Measurements from ENCODE around the gene LIMS2.

The LIMS2 gene

DNA sequence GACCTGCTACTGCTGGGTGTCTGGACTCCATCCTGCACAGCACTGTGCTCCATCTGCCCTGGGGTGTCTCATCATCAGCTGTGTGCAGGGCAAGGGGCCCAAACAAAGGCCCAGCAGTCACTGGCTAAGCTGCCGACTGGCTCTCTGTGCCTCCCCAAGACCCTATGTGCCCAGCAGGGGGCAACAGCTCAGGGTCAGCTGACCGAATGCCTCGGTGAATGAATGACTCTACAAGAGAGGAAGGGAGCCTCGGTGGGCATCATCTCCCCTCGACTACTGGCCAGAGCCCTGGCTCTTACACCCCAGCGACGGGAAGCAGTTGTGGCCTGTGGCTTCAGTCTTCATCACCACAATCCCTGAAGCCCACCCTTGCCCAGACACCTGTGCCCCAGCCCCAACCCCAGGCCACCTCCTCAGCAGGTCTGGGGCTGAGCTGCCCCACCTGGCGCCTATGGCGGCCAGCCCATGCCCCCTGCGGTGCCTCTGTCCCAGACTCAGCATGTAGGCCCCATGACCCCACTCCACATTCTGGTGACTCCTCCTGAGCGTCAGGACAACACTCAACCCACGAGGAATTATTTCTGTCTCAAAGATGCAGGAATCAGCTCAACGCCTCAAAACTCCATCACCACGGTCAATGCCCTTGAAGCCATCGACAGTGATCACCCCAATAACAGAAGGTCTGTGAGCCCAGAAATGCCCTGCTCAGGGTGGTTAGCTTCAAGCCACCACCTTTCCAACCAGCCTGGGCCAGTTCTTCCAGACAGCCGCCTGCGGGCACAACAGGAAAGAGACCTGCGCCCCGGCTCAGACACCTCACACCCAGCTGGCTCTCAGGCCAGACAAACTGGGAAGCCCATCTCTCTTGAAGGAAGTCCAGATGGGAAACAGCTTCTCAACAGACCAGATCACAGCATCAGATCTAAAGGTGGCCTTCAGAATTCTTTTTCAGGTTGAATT lies 31.0 kb downstream of the LIMS2 start:
- DNase-seq = no peak

DNA sequence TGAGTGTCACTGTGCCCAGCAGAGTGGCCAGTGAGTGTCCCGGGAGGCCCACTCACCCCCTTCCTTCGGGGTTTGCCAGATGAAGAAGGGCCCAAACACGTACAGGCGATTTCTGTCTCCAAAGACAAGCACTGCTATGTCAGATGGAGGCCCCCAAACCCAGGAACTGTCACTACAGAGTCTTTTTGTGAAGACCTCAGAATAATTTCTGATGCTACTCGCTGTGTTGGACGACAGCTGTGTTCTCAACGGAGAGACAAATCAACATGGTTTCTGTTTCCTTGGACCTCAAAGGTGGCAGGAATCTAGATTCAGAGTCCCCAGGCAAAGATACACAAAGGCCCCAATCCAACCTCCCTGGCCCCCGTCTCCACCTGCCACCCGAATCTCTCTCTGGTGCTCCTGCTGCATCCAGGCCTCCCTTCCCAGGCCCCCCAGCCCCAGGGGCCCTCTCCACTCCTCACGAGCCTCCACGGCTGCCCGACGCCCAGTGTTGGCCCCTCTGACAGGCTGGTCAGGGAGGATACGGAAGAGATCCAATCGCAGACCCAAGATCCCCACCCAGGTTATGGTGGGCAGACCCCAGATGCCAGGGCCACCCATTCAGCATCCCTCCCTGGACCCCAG lies 31.8 kb downstream of the LIMS2 start:
- no peak for DNase-seq

DNA sequence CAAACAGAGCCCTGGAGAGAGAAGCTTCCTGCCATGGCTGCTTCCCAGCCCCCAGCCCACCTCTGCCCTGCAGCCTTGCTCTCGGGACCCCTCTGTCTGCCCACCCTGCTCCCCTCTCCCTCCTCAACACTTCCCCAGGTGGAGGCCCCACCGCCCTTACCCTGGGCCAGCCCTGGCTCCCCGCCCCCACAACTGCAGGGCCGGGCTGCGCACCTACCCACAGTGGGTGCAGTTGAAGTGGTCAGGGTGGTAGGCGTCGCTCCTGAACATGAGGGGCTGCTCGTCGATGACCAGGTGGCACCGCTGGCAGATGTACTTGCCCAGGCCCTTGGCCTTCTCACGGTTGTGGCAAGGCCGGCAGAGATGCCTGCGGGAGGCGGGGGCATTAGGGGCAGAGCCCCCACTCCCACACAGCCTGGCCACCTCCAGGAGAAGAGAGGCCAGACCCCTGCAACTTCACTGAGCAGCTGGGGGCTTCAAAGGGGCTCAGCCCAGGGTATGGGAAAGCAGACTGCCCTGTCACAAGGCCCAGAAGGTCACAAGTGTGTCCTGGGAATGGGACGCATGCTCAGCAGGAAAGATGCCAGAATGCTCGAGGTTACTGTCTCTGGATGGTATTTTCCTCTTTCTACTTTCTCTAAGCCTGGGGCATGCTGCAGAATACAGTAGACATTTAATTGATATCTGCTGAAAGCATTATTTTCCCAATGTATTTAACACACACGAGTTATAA lies 32.5 kb downstream of the LIMS2 start:
- no peak for DNase-seq

DNA sequence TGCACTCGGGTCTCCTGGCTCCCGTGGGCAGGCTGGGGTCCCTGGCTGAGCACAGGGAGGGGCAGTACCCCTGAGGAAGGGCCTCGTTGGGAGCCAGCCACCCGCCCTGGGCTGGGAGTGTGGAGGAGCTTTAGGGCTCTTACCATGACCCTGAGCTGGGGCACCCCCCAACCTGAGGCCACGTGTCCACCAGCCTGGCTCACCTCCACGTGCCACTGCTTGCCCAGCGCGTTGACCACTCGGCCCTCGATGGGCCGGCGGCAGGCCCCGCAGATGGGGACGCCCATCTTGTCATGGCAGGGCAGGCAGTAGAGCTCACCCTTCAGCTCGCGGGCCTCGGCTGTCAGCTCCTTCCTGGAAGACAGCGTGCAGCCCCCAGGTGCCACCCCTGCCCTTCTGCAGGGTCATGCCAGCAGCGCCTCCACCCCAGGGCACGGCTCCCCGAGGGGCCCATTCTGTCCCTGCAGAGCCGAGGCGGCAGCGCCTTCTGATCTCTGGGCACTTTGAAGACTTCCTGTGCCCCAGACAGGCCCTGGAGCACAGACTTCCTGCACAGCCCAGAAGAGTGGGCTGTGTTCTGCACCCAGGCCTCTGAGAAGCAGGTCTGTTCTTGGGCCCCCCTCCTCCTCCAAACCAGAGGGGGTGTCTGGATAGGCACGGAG lies 33.4 kb downstream of the LIMS2 start:
- no peak for DNase-seq

DNA sequence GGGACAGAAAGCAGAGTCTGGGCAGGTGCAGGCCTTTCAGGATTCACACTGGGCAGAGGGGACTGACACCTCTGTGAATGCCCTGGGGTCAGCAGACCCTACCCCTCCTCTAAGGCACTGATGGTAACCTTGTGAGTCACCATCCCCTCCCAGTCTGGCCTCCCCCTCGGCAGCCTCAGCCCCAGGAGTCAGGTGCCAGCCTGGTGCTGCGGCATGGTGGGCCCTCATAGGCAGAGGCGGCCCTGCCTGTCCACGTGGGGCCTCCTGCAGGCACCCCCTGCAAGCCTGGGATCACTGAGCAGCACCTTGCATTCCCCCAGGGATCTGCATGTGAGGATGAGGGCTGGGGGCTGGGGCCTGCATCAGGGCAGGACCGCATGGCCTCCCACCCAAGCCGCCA lies 34.2 kb downstream of the LIMS2 start:
- DNase-seq = no peak

DNA sequence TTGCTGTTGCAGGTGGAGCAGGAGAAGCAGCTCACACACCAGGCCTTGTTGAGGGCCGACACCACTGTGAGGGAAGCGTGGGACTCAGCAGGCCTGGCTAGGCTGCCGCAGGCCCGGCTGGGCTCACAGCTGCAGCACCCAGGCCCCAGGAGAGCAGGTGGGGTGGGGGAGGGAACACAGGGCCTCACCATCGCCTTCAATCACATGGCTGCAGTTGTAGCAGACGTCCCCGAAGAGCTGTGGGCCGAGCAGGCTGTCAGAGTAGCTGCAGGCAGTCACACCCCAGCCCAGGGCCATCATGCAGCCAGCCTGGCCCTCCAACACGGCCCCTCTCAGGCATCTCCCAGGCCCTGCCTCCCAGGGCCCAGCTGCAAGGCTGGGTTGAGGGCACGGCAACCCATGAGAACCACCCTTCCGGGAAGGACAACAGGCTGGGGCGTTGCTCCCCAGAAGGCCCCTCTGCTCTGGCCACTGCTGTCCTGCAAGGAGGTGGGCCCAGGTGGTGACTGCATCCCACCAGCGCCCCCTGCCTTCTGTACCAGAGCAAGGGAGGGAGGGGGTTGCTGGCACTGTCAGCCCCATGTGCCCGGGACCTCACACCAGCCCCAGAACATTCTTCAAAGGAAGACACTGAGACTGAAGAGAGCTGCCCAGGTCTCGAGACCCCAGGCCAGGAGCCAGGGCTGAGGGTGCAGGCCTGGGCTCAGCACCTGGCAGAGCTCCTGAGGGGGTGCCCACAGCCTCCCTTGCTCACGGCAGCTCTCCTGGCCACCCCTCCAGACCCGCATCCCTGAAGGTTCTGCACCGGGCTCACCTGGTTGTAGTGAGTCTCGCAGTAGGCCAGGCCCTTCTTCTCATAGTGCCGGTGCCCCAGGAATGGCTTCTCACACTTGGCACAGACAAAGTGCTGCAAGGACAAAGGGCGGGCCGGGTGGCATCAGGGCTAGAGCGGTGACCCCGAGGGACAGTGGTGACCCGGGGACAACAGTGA lies 35.0 kb downstream of the LIMS2 start:
- DNase-seq = no peak

DNA sequence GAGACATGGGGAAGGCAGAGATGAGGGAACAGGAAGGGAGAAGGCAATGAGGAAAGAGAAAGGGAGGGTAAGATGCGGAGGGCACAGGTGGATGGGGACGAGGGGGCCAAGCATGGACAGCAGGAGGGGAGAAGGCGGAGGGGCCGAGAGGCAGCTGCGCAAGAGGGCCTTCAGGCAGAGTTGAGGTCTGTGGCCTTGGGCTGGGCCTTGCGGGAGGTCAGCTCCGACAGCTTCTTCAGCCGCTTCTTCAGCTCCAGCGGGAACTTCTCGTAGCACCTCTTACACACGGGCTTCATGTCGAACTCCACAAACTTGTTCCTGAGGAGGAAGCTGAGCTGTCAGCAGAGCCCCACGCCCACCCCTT lies 36.2 kb downstream of the LIMS2 start:
- no peak for DNase-seq

DNA sequence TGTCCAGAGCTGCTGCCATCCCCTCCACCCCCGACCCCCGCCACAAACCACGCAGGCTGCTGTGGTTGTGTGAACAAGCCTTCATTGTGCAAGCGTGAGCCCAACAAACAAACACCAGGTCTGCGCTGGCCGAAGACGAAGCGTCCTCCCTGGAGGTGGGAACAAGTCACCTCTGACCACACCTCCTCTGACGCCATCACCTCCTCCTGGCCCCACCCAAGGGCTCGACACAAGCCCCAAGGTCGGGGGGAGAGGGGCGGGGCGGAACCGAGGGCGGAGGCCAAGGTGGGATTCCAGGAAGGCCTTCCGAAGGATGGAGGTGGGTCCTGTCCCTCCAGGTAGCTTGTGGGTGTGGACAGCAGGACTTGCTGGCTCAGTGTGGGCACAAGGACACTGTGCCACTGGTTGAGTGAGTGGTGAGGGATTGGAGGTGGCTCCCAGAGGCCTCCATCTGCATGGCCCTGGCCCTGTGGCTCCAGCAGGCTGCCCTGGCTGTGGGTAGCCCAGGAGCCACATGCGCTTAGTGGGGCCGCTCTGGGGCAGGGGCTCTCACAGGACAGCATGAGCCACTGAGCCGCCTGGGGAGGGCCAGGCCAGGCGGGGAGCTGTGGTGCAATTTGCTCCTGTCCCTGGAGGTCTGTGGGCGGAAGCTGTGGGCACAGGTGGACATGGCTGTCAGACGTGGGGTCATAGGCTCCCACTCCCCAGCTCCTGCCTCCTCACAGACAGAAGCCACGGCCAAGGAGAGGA lies 36.8 kb downstream of the LIMS2 start:
- no peak for DNase-seq

DNA sequence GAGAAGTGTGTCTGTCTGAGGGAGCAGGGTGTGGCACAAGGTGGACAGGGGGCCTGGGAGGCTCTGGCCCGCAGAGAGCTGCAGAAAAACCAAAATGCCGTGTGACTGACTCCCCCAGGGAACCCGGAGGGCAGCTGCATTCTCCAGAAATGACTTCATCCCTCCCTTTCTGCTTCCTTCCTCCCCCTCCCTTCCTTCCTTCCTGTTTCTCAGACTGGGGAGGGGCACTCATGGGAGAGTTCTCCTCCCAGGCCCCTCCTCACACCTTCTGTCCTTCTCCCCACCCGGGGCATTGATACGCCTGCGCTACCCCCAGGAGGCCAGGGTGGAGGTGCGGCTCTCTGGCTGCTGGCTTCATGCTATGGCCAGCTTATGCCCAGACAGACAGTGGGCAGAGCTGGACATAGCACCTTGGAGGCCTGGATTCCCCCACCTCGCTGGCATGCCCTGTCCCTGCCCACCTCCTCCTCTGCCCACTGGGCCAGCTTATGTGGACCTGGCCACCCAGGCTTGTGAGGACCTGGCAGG lies 37.5 kb downstream of the LIMS2 start:
- no peak for DNase-seq

DNA sequence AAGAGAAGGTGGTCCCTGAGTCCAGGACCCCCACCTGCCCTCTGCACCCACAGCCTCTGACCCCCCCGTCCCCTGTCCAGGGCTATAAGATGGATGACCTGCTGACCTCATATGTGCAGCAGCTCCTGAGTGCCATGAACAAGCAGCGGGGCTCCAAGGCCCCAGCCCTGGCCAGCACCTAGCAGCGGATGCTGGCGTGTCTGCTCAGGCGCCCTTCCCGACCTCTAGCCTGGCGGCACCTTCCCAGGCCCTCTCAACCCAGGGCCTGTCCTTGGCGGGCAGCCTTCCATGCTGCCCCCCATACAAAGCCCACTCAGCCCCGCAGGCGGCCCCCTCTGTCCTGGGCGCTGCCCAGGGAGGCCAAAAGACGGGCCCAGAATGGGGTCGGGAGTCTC lies 38.1 kb downstream of the LIMS2 start:
- no peak for DNase-seq

DNA sequence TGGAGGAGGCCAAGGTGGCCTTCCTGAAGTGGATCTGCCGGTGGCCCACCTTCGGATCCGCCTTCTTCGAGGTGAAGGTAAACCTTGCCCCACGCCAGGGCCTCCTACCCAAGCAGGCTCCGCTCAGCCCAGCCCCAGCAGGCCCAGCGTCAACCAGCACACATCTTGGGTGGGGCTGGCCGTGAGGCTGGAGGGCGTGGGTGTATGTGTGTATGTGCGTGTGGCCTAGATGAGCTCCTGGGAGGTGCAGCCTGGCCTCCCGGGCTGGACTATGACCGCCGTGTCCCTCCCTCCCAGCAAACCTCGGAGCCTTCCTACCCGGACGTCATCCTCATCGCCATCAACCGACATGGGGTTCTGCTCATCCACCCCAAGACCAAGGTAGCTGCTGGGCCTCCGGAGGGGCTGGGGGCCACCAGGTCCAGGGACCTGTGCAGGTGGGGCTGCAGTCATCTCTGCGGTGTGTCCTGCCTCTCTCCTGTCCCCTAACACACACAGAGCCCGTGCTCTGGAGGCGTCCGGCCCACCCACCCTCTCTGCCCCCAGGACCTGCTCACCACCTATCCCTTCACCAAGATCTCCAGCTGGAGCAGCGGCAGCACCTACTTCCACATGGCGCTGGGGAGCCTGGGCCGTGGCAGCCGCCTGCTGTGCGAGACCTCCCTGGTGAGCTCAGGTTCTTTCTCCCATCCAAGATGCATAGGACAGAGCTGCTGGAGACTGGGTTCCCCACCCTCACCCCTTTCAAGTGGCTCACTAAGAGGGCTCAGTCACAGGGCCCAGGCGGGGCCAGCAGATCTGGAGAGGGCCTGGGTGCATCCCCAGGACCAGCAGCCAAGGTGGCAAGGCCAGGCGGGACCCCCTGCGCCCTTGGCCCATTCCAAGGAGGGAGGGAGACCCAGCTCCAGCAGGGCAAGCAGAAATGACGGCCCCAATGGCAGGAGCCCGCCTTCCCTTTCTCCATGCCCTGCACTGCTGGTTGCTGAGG lies 38.8 kb downstream of the LIMS2 start:
- no peak for DNase-seq

DNA sequence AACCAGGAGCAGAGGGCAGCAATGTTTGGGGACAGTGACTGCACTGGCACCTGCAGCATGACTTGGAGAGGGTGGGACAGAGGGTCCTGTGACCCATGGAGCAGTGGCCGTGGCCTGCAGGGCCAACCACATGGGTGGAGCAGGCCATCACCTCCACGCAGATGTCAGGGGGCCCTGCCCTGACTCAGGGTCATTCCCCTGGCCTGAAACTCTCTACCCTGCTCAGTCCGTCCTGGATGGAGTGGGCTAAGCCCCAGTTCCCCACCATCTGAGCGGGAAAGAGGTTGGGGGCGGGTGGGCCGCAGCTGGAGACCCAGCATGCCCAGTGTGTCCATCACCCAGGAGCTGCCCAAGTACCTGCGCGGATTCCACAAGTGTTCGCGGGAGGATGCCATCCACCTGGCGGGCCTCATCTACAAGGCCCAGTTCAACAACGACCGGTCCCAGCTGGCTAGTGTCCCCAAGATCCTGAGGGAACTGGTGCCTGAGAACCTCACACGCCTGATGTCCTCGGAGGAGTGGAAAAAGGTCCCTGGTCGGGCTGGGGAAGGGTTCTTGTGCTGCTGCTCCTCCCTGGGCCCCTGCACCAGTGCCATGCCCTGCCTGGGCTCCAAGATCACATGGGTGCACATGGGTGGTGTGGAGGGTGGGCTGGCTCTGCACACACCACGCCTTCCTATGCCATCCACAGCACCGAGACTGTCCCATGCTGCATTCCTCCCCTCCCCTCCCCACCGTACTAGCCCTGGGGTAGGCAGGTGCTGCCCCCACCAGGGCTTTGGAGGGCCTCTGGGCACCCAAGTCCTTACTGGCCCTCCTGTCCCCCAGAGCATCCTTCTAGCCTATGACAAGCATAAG lies 39.7 kb downstream of the LIMS2 start:
- no peak for DNase-seq

DNA sequence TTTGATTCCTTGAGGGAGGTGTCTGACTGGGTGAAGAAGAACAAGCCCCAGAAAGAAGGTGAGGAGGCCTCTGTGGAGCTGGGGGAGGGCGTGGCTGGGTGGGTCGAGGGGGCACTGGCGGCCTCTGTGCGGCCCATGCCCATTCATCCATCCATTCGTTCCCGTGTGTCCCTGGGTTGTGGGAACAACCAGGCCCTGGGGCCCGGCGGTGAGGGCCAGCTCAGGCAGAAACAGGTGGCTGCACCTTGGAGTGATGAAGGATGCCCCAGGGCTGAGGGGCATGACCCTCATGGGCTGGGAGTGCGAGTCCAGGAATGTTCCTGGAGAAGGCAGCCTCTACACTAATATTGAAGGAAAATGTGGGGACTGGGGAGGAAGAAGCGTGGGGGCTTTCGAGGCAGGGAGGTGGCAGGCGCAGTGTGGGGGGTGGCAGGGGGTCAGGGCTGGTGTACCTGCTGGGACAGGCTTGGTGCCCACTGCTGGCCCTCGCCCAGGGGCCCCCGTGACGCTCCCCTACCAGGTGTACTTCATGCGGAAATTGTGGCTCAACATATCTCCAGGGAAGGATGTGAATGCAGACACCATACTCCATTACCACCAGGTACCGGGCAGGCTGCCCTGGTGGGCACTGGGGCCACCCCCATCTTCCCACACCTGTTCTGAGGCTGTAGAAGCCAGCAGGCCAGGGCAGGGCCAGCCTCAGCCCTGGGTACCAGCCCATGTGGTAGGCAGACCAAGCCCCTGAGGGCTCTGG lies 40.5 kb downstream of the LIMS2 start:
- no peak for DNase-seq

DNA sequence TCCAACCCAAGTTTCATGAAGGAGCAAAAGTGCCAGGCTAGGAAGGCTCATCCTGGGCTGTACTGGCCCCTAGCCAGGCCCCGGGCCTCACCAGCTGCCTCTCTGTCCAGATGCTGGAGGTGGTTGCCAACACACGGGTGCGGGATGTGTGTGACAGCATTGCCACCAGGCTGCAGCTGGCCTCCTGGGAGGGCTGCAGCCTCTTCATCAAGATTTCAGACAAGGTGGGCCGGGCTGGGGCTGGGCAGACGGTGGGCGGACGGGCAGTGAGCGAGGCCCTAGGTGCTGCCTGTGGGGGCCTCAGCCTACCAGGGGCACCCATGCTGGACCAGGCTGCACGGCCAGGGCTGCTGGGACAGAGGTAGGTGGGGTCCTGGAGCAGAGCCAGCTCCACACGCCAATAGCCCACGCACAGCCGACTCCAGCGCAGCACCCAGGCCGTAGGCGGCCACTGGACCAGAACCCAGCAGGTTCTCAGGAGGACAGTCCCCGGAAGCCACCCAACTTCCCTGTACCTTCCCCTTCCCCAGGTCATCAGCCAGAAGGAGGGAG lies 41.2 kb downstream of the LIMS2 start:
- no peak for DNase-seq

DNA sequence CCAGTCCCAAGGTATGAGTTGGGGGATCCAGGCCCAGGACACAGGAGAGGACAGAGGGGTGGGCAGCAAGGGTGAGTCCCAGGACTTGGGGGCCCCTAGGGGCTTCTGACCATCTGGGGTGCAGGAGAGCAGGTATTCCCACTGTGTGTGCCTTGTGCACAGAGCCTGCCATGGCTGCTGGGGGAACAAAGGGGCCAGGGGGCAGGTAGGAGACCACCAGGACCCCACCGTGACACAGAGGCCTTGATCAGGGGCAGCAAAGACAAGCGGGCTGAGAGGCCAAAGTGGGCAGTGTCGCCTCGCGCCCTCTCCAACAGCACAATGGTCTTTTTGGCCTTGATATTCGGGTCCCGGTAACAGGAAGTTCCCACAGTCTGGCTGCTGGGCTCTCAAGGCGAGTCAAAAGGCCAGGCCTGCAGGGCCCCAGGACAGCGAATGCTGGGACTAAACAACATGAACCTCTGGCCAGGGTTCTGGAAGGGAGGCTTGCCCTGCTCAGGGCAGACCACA lies 41.7 kb downstream of the LIMS2 start:
- DNase-seq = no peak

DNA sequence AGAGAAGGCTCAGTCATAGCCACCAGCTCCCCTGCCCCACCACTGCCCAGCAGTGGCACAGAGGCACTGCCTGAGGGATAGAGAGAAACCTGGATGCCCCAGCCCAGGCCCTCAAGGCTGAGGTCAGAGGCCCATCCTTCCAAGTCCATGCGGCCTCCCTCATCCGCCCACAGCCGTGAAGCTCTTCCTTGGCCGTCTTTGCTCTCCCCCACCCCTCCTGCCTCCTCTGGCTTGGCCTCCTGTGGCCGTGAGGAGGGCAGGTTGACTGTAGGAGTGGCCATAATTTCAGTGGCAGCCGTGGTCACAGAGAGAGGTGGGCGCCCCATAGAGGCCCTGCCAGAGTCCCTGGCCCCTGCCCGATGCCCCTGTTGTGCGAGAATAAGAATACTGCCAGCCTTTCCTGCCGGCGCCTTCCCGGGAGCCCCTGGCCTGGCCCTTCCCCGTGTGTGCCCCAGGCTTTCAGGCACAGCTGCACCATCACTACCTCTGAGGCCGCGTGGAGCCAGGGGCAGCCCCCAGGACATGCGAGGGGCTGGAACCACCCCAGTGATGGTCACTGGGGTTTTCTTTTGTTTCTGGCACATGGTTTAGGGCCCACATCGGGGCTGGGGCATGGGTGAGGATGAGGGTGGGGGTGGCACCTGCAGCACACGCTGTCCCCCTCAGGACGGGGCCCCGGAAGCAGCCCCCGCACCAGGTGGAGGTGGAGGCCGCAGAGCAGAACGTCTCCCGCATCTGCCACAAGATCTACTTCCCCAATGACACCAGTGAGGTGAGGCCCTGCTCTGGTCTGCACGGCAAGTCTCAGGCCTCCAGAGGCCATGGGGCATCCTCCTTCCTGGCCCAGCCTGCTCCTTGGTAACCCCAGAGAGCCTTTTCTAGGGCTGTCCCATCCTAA lies 42.5 kb downstream of the LIMS2 start:
- DNase-seq = no peak

All from C1 segment of cervical spinal cord (tissue), 14 donors.